Measurements from ENCODE around the gene LRRN2. TPM values are rescaled to one million over a fixed set of nuclear protein-coding genes. Genes with fewer than 3 reads are reported as not detected.

LRRN2 gene
- total and polyA plus RNA-seq, 9 of the 15 experiments (the other 6 are each of a cell fraction or from before 2014, with no cell fraction given), result 0.05 TPM; not detected in 8

DNA sequence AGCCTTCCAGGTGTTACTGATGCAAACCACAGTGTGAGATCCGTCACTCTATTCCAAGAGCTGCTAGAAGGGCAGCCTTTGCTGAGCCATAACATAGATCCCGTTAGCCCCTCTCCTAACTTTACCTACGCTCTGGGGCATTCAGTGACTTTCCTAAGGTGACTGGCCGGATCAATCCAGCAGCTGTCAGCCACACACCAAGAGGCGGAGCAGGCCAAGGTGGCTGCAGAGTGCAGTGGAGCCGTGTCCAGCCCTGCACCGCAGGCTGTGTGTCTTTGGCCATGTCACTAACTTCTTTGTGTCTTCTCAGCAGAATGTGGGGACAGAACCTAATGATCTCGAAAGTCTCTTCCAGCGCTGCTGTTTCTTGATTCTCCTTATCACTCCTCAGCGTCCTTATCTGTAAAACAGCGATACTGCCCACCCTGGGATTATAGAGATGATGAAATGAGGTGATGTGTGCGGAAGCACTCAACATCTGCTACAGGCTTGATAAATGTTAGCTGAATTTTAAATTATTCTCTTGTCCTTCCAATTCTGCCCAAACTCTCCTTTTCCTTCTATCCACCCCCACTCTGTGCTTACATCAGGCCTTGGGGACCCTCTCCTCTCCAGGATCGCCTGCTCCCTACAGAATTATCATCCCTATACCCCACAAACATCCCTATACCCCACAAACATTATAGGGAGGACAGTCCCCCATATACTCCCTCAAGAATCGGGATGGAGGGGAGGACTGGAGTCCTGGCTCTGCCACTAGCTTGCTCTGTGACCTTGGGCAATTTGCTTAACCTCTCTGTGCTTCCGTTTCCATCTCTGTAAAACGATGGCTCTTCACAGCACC, 25.8 kb upstream of the LRRN2 start (continued):
- TF ChIP-seq, protein P1, sequence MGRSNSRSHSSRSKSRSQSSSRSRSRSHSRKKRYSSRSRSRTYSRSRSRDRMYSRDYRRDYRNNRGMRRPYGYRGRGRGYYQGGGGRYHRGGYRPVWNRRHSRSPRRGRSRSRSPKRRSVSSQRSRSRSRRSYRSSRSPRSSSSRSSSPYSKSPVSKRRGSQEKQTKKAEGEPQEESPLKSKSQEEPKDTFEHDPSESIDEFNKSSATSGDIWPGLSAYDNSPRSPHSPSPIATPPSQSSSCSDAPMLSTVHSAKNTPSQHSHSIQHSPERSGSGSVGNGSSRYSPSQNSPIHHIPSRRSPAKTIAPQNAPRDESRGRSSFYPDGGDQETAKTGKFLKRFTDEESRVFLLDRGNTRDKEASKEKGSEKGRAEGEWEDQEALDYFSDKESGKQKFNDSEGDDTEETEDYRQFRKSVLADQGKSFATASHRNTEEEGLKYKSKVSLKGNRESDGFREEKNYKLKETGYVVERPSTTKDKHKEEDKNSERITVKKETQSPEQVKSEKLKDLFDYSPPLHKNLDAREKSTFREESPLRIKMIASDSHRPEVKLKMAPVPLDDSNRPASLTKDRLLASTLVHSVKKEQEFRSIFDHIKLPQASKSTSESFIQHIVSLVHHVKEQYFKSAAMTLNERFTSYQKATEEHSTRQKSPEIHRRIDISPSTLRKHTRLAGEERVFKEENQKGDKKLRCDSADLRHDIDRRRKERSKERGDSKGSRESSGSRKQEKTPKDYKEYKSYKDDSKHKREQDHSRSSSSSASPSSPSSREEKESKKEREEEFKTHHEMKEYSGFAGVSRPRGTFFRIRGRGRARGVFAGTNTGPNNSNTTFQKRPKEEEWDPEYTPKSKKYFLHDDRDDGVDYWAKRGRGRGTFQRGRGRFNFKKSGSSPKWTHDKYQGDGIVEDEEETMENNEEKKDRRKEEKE (IDR thresholded peaks at IDR 0.05; ENCODE audit: borderline replicate concordance in 1 of 2, control insufficient read depth in 1 of 2, low read depth in 2 of 2, low read length in 1 of 2), result no peak
- no peak for TF ChIP-seq CAMTA2 (CRISPR knock-in tag; conservative IDR thresholded peaks at IDR 0.05)
- peak; percentile 69 for TF ChIP-seq GABPB1 (CRISPR knock-in tag; IDR thresholded peaks at IDR 0.05)
- TF ChIP-seq NCOA6 (IDR thresholded peaks at IDR 0.05), result no peak
- TF ChIP-seq, protein P2, sequence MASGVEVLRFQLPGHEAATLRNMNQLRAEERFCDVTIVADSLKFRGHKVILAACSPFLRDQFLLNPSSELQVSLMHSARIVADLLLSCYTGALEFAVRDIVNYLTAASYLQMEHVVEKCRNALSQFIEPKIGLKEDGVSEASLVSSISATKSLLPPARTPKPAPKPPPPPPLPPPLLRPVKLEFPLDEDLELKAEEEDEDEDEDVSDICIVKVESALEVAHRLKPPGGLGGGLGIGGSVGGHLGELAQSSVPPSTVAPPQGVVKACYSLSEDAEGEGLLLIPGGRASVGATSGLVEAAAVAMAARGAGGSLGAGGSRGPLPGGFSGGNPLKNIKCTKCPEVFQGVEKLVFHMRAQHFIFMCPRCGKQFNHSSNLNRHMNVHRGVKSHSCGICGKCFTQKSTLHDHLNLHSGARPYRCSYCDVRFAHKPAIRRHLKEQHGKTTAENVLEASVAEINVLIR (CRISPR knock-in tag; IDR thresholded peaks at IDR 0.05), result peak; percentile 57; the same call in 1 of the 2 replicates
- TF ChIP-seq CCAR2 (IDR thresholded peaks at IDR 0.05; ENCODE audit: low read depth, low read length), result no peak
- TF ChIP-seq SMARCC2 (IDR thresholded peaks at IDR 0.05; ENCODE audit: low read depth), result peak; percentile 95
- TF ChIP-seq, protein P3, sequence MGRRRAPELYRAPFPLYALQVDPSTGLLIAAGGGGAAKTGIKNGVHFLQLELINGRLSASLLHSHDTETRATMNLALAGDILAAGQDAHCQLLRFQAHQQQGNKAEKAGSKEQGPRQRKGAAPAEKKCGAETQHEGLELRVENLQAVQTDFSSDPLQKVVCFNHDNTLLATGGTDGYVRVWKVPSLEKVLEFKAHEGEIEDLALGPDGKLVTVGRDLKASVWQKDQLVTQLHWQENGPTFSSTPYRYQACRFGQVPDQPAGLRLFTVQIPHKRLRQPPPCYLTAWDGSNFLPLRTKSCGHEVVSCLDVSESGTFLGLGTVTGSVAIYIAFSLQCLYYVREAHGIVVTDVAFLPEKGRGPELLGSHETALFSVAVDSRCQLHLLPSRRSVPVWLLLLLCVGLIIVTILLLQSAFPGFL (CRISPR knock-in tag; IDR thresholded peaks at IDR 0.05), result no peak
- TF ChIP-seq PRMT5 (CRISPR knock-in tag; IDR thresholded peaks at IDR 0.05), result no peak
- no peak for TF ChIP-seq ZSCAN32 (CRISPR knock-in tag; IDR thresholded peaks at IDR 0.05)
- TF ChIP-seq, protein P4, sequence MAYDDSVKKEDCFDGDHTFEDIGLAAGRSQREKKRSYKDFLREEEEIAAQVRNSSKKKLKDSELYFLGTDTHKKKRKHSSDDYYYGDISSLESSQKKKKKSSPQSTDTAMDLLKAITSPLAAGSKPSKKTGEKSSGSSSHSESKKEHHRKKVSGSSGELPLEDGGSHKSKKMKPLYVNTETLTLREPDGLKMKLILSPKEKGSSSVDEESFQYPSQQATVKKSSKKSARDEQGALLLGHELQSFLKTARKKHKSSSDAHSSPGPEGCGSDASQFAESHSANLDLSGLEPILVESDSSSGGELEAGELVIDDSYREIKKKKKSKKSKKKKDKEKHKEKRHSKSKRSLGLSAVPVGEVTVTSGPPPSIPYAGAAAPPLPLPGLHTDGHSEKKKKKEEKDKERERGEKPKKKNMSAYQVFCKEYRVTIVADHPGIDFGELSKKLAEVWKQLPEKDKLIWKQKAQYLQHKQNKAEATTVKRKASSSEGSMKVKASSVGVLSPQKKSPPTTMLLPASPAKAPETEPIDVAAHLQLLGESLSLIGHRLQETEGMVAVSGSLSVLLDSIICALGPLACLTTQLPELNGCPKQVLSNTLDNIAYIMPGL (CRISPR knock-in tag; IDR thresholded peaks at IDR 0.05), result no peak
- TF ChIP-seq, protein P5, sequence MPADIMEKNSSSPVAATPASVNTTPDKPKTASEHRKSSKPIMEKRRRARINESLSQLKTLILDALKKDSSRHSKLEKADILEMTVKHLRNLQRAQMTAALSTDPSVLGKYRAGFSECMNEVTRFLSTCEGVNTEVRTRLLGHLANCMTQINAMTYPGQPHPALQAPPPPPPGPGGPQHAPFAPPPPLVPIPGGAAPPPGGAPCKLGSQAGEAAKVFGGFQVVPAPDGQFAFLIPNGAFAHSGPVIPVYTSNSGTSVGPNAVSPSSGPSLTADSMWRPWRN (IDR thresholded peaks at IDR 0.05; ENCODE audit: low read depth), result peak; percentile 87
- peak; percentile 97 for TF ChIP-seq GATAD2A (IDR thresholded peaks at IDR 0.05)
- TF ChIP-seq ZNF133 (CRISPR knock-in tag; IDR thresholded peaks at IDR 0.05), result no peak
- TF ChIP-seq NUFIP1 (IDR thresholded peaks at IDR 0.05; ENCODE audit: partially characterized antibody), result no peak
- no peak for TF ChIP-seq FOXP1 (CRISPR knock-in tag; IDR thresholded peaks at IDR 0.05)
- TF ChIP-seq ZNF347 (CRISPR knock-in tag; IDR thresholded peaks at IDR 0.05; ENCODE audit: low read depth), result no peak

Data from K562 (cell line).